Erythroblast (primary cell): ENCODE measurements around the gene CTCFL.

Experiments used
- GATA1 ChIP-seq: IDR thresholded peaks from 2 replicates; pipeline ENCODE4 v1.6.1; 2011; ENCODE audit warnings: low read depth, mild to moderate bottlenecking, control low read depth, low read length, moderate library complexity
- POLR2A ChIP-seq: IDR thresholded peaks from 2 replicates; pipeline ENCODE4 v1.6.1; 2011; ENCODE audit warnings: mild to moderate bottlenecking, low read length

- TF ChIP-seq POLR2A (no peak), GATA1 (no peak)
Observed at GRCh38 chr20:57500235-57500634, 24.7 kb downstream of the CTCFL start.
